LNCaP clone FGC (cell line): Measurements from ENCODE around the gene KLHDC7B.
"Not testable (repeated sequence)": the region's sequence is repeated elsewhere in the genome, so short reads cannot be mapped to it uniquely, and the experiment has no call there.

Source experiments
- DNase-seq: peaks from one replicate; pipeline ENCODE4 v3.0.0-alpha.2; 2011; ENCODE audit warnings: low read depth
- H3K4me3 ChIP-seq: 2 replicates; pipeline ENCODE4 v1.5.1; 2011; ENCODE audit warnings: mild to moderate bottlenecking, low read depth, low read length, control low read depth
- TF ChIP-seq, protein P1 (sequence below): IDR thresholded peaks from 2 replicates; pipeline ENCODE4 v1.5.1; 2012; ENCODE audit warnings: mild to moderate bottlenecking; ENCODE audit not compliant: control insufficient read depth, insufficient read depth; ENCODE audit errors: extremely low read depth

The KLHDC7B gene

GRCh38 chr22:50518606-50519005 lies 27.1 kb upstream of the KLHDC7B start:
- DNase-seq = no peak
- H3K4me3 ChIP-seq = no peak overlapping the region
- TF ChIP-seq, protein P1, sequence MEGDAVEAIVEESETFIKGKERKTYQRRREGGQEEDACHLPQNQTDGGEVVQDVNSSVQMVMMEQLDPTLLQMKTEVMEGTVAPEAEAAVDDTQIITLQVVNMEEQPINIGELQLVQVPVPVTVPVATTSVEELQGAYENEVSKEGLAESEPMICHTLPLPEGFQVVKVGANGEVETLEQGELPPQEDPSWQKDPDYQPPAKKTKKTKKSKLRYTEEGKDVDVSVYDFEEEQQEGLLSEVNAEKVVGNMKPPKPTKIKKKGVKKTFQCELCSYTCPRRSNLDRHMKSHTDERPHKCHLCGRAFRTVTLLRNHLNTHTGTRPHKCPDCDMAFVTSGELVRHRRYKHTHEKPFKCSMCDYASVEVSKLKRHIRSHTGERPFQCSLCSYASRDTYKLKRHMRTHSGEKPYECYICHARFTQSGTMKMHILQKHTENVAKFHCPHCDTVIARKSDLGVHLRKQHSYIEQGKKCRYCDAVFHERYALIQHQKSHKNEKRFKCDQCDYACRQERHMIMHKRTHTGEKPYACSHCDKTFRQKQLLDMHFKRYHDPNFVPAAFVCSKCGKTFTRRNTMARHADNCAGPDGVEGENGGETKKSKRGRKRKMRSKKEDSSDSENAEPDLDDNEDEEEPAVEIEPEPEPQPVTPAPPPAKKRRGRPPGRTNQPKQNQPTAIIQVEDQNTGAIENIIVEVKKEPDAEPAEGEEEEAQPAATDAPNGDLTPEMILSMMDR = no peak

- H3K4me3 ChIP-seq = no peak overlapping the region
- DNase-seq = no peak
- TF ChIP-seq, protein P1 = no peak
These were observed 26.5 kb upstream of the KLHDC7B start for GRCh38 chr22:50519151-50519550.

GRCh38 chr22:50520184-50520583 lies 25.5 kb upstream of the KLHDC7B start:
- DNase-seq, H3K4me3 ChIP-seq: not testable (repeated sequence)

GRCh38 chr22:50520826-50521453 lies 24.8 kb upstream of the KLHDC7B start:
- TF ChIP-seq, protein P1 = no peak
- no peak overlapping the region for H3K4me3 ChIP-seq
- no peak for DNase-seq

GRCh38 chr22:50521710-50522109 lies 24.0 kb upstream of the KLHDC7B start:
- DNase-seq = no peak
- H3K4me3 ChIP-seq = no peak overlapping the region
- TF ChIP-seq, protein P1 = no peak

- DNase-seq = no peak
- TF ChIP-seq, protein P1 = no peak
These were observed 23.4 kb upstream of the KLHDC7B start for GRCh38 chr22:50522208-50522805.

GRCh38 chr22:50522806-50523438 lies 22.8 kb upstream of the KLHDC7B start:
- no peak overlapping the region for H3K4me3 ChIP-seq
- no peak for DNase-seq
- TF ChIP-seq, protein P1 = no peak

More at GRCh38 chr22:50522208-50522805, 23.4 kb upstream of the KLHDC7B start:
- no peak overlapping the region for H3K4me3 ChIP-seq
